Measurements from ENCODE around the gene CTNND2.

CTNND2 gene

GRCh38 chr5:11311272-11311671 is 593.0 kb downstream of the CTNND2 start:
- DNase-seq (ENCODE audit: low read depth), result no peak

GRCh38 chr5:11310158-11310557 is 594.1 kb downstream of the CTNND2 start:
- no peak for DNase-seq (ENCODE audit: low read depth)

- DNase-seq (ENCODE audit: low read depth), result no peak
These were observed 597.9 kb downstream of the CTNND2 start for GRCh38 chr5:11306365-11306764.

- no peak for DNase-seq (ENCODE audit: low read depth)
These were observed 599.0 kb downstream of the CTNND2 start for GRCh38 chr5:11305245-11305644.

GRCh38 chr5:11304641-11305040 is 599.6 kb downstream of the CTNND2 start:
- no peak for DNase-seq (ENCODE audit: low read depth)

- no peak for DNase-seq (ENCODE audit: low read depth)
These were observed 601.6 kb downstream of the CTNND2 start for GRCh38 chr5:11302663-11303062.

GRCh38 chr5:11301171-11301570 is 603.1 kb downstream of the CTNND2 start:
- DNase-seq (ENCODE audit: low read depth), result no peak

- no peak for DNase-seq (ENCODE audit: low read depth)
These were observed 603.5 kb downstream of the CTNND2 start for GRCh38 chr5:11300736-11301135.

- DNase-seq (ENCODE audit: low read depth), result no peak
These were observed 605.4 kb downstream of the CTNND2 start for GRCh38 chr5:11298877-11299276.

GRCh38 chr5:11293523-11293922 is 610.7 kb downstream of the CTNND2 start:
- DNase-seq (ENCODE audit: low read depth), result no peak

- DNase-seq (ENCODE audit: low read depth), result no peak
These were observed 611.4 kb downstream of the CTNND2 start for GRCh38 chr5:11292648-11293356.

GRCh38 chr5:11289733-11290132 is 614.5 kb downstream of the CTNND2 start:
- no peak for DNase-seq (ENCODE audit: low read depth)

GRCh38 chr5:11289208-11289607 is 615.0 kb downstream of the CTNND2 start:
- DNase-seq (ENCODE audit: low read depth), result no peak

- DNase-seq (ENCODE audit: low read depth), result no peak
These were observed 622.4 kb downstream of the CTNND2 start for GRCh38 chr5:11281842-11282241.

- no peak for DNase-seq (ENCODE audit: low read depth)
These were observed 626.9 kb downstream of the CTNND2 start for GRCh38 chr5:11277323-11277722.

GRCh38 chr5:11273180-11273903 is 630.9 kb downstream of the CTNND2 start:
- DNase-seq (ENCODE audit: low read depth), result no peak

GRCh38 chr5:11269515-11269914 is 634.7 kb downstream of the CTNND2 start:
- no peak for DNase-seq (ENCODE audit: low read depth)

GRCh38 chr5:11268891-11269290 is 635.4 kb downstream of the CTNND2 start:
- no peak for DNase-seq (ENCODE audit: low read depth)

- no peak for DNase-seq (ENCODE audit: low read depth)
These were observed 637.9 kb downstream of the CTNND2 start for GRCh38 chr5:11266331-11266730.

GRCh38 chr5:11261241-11261640 is 643.0 kb downstream of the CTNND2 start:
- DNase-seq (ENCODE audit: low read depth), result no peak

GRCh38 chr5:11258001-11258400 is 646.2 kb downstream of the CTNND2 start:
- DNase-seq (ENCODE audit: low read depth), result no peak

GRCh38 chr5:11252523-11252922 is 651.7 kb downstream of the CTNND2 start:
- no peak for DNase-seq (ENCODE audit: low read depth)

- DNase-seq (ENCODE audit: low read depth), result no peak
These were observed 652.2 kb downstream of the CTNND2 start for GRCh38 chr5:11252075-11252474.

- peak; percentile 27 for DNase-seq (ENCODE audit: low read depth)
These were observed 653.0 kb downstream of the CTNND2 start for GRCh38 chr5:11251247-11251646.
